NOMO-1 treated with DMSO at 0.1 percent for 48 hours (cell line): ENCODE measurements around the gene ARHGAP10.
"Not testable (repeated sequence)": the region's sequence is repeated elsewhere in the genome, so short reads cannot be mapped to it uniquely, and the experiment has no call there.

Source experiments
- DNase-seq: peaks from one replicate; lab custom pipeline; 2025; ENCODE audit not compliant: unreplicated experiment; lab: John Stamatoyannopoulos, UW

ARHGAP10 gene

DNA sequence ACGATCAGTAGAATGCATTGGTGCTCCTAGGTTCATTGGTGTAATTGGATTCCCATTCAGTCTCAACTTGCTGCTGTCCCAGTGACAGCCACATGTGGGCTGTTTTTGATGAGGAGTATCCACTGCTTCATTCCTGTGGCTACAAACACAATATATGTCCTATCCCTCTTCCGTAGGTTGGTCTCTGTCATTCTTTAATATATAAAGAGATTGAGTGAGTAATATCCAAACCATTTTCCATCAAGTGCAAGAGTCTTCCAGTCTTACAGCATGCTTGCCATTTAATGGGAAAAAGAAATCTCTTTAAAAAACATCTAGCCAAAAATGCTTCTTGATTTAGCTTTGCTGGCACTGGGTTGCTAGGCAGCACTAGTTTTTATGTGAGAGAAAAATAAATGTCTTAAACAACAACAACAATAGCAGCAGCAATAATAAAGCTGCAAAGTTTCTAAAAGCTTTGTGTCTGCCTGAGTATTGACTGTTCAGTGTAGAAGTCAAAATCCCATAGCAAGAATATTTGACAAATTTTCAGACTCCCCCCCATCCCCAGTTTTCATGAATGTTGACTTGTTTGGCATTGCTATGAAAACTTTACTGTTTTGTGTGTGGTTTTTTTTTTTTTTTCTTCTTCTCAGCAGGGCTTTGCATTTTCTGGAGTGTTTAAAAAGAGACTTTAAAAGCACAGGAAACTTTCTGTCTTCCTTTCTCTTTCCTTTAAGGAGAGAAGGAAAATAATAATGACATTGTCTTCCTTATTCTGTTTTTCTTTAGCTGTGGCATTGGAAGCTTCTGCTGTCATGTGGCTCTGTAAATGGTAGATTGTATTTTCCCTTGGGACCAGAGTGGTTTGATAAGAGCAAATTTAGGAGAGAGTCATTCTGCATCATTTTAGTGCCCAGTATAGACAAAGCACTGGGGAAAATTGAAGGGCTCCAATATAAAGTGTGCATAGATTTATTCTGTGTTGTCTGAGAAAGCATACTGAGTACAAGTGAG, 244.3 kb downstream of the ARHGAP10 start:
- no peak for DNase-seq

DNA sequence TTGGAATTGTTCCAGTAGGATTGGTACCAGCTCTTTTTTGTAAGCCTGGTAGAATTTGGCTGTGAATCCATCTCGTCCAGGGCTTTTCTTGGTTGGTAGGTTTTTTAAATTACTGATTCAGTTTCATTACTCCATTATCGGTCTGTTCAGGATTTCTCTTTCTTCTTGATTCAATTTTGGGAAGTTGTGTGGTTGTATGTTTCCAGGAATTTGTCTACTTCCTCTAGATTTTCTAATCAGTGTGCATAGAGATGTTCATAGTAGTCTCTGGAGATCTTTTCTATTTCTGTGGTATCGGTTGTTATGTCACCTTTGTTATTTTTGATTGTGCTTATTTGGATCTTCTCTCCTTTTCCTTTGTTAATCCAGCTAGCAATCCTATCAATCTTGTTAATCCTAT, 248.7 kb downstream of the ARHGAP10 start:
- DNase-seq: no peak

DNA sequence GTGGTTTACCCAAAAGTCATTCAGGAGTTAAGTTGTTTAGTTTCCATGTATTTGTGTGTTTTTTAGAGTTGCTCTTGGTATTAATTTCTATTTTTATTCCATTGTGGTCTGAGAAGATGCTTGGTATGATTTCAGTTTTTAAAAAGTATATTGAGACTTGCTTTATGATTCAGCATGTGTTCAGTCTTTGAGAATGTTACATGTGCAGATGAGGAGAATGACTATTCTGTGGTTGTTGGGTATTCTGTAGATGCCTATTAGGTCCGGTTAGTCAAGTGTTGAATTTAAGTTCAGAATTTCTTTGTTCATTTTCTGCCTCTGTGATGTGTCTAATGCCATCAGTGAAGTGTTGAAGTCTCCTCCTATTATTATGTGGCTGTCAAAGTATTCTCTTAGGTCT, 249.4 kb downstream of the ARHGAP10 start:
- DNase-seq: no peak

DNA sequence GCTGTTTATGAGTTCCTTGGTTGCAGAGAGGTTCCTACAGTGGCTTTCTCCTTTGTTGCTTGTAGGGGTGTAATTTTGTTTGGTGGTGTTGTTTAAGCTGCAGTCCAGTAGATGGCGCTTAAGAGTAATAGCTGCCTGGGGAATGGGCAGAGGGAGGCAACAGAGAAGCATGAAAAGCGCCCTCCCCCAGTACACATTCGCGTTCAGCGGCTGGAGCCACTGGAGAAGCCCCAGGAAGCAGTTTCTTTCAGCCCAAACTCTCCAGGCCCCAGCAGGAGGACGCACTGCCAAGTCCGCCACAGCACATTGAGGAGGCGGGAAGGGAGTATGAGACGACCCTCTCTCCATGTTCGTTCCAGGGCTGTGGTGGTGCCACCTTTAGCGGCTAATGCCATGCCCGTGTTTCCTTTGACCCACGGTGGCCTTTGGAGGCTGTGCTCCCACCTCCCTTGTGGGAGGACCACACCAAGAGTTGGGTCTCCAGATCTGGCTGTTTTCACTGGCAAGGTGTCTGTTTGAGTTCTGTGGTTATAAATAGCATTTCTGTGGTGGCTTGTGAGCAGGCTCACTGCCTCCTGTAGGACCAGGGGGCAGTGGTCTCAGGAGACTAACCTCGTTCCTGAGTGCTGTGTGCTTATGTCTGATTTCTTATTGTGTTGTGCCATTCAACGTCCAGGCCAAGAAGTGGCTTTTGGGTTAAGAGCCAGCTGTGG, 252.3 kb downstream of the ARHGAP10 start:
- peak; percentile 14 for DNase-seq

DNA sequence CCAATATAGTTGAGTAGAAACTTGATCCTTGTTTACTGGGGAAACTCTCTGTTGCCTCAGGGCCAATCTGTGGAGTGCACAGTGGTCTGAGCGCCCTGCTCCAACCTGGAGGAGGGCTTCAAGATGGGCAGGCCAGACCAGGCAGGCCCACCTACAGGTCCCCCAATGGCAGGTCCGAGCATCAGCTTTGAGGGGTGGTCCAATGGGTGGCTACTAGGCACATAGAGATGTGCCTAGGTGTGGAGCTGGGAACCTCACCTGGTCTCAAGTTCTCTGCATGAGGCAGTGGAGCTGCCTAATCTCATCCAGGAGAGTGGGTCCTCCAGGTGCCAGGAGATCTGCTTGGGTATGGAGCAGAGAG, 252.9 kb downstream of the ARHGAP10 start:
- no peak for DNase-seq

DNA sequence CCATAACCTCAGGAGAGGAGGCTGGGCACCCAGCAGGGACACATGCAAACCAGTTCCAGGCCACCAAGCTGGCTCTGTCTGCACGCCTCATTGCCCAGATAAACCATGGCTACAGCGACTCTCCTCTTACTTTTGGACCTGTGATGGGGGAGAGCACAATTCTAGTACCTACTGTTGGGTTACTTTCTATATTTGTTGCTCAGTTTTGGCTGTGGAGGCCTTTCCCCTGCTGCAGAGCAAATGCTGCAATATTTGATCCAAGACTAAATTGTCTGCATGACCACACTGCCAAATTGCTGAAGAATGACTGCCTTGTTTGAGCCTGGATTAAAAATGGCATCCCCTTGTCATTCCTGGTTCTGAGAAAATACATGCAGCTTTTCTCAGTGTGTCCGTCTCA, 253.5 kb downstream of the ARHGAP10 start:
- no peak for DNase-seq

DNA sequence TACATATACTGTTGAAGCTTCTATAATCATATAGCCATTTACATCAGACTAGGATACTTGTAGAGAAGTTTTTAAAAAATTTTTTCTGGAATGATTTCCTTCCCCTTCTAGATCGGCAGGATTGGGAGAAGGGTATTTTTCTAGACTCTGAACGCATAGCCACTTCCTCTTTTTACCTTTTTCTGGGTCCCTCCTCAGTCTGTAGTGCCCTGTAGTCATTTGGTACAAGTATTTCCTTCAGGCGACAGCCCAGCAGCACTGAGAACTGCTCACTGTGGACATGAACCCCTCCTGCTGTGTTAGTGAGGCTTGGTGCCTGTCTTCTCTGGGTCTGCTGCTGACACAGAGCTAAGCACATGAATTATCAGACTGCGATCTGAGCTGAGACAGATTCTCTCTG, 255.4 kb downstream of the ARHGAP10 start:
- no peak for DNase-seq

DNA sequence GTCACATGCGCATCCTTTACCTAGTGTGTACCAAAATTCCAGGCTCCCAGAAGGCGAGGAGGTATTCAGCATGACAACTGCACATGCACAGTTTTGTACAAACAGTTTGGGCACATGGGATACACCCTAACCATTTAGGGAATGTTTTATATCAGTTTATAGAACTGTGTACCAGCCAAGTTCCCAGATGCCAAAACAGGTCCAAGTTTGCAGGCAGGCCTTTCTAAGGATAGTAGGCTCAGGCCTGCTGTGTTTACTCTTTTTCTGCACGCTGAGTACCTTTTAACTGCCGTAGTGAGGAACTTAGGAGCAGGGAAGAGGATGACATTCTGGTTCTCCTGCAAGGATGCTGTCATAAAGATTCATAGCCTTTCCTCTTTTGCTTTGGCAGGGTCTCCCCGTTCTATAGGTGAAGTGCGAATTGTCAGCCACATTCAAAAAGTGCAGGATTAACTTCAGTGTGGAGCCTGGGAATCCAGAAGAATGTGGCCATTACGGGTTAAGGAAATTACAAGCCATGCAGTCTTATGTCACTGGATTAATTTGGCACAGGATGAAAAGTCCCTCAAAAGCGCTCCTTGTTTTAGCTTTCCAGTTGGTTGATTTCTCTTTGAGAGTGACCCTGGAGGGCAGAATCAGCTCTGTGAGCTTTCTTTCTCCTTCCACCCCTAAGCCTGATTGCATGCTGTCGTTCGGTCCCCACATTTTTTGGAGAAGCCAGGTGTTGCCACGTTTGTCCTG, 259.8 kb downstream of the ARHGAP10 start:
- no peak for DNase-seq

DNA sequence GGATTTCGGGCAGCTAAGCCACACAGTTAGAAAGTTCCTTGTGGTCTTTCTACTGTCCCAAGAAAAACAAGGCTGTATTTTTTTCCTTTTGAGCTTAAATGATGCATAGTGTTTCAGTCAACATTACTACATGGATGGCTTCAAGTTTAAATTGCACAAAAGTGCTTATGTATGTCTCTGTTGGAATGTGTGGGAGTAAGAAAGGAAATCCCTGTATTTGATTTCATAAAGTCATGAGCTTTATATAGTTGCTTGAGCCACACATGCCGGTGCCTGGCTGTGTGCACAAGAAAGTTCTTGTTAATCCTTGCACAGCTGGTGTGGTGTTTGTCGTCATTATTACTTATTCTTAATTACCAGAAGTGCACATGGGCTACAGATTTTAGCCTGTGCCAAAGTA, 262.2 kb downstream of the ARHGAP10 start:
- DNase-seq: no peak

DNA sequence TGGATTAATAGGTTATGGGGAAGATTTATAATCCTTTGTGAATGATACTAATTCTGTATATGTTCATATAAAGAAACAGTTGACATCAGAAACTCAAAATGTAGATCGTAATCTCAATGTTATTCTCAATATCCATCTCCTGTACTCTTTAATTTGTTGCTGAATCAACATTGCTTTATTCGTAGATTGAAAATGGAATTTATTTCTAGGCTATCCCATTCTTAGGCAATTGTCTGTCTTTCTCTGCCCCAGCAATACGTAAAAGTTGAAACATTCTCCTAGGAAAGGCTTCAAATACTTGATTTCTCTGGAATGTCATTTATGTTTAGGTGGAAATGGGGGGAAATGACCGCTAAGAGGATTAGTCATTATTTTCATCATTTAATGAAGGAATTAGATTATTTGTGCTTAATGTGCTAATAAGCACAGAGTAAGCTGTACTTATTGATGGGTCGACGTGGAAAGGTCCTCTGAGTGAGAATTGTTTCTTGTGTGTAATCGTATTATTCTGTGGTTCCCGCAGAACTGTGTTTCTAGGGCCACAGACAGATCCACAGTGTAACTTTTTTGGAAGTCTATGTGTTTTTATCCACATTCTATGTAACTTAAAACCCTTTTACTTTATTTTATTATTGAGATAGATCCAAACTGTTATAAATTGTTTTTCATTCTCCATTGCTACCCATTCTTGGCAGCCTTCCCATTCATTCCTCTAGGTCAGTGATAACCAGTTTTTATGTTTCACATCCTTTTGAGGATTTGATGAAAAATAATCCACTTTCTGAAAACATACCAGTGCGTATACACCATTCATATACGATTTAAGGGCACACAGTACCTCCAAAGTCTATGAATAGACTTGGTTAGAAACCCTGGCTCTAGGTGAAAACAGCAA, 262.9 kb downstream of the ARHGAP10 start:
- no peak for DNase-seq

DNA sequence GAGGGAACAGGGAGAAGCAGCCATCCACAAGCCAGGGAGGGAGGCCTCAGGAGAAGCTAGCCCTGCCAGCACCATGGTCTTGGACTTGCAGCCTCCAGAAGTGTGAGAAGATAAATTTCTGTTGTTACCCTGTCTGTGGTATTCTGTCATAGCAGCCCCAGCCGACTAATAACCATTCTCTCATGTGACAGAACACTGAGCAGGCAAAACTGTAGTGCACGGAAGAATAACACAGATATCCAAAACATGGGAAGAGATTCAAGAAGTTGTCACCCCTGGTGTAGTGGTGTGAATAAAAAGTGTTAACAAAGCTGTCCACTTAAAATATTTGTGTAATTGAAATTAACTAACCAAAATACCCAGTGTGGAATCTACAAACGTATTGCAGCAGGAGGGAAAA, 265.0 kb downstream of the ARHGAP10 start:
- DNase-seq: no peak

DNA sequence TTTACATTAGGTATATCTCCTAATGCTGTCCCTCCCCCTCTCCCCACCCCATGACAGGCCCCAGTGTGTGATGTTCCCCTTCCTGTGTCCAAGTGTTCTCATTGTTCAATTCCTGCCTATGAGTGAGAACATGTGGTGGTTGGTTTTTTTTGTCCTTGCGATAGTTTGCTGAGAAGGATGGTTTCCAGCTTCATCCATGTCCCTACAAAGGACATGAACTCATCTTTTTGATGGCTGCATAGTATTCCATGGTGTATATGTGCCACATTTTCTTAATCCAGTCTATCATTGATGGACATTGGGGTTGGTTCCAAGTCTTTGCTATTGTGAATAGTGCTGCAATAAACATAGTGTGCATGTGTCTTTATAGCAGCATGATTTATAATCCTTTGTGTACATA, 268.1 kb downstream of the ARHGAP10 start:
- not testable (repeated sequence) for DNase-seq

DNA sequence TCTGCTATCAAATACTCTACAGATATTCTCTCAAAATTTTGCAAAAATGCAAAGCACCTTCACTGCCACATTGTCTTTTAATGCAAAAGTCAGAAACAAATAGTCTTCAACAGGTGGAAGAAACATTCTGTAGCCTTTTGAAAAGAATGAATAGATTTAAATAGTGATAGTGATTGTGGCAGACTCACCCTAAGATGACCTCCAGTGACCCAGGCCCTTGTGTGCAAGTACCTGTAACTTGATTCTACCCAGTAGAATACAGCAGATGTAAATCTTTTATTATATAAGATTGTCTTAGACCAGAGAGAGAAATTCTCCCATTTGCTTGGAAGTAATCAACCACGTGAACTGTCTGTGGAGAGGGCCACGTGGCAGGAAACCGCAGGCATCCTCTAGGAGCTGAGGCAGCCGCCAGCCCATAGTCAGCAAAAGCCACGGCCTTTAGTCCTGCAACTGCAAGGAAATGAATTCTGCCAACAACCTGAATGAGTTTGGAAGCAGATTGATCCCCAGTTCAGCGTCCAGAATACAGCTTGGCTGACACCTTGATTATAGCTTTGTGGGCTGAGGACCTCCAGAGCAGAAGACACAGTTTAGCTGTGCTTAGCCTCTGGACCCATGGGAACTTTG, 272.5 kb downstream of the ARHGAP10 start:
- DNase-seq: no peak

DNA sequence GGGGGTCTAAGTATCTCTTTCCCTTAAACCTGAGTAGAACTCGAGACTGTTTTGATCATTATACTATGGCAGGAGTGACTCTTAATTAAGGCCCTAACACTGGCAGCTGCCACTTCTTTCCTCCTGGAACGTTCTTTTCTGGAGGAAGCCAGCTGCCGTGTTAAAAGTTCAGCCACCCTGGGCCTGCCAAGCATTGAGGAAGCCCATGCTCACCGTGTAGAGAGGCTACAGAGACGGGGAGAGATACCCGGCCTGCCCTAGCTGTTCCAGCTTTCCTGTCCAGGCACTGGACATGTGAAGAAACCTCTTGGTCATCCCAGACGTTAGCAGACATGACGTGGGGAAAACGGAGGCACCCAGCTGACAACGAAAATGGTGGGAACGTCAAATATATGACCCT, 274.1 kb downstream of the ARHGAP10 start:
- DNase-seq: no peak

DNA sequence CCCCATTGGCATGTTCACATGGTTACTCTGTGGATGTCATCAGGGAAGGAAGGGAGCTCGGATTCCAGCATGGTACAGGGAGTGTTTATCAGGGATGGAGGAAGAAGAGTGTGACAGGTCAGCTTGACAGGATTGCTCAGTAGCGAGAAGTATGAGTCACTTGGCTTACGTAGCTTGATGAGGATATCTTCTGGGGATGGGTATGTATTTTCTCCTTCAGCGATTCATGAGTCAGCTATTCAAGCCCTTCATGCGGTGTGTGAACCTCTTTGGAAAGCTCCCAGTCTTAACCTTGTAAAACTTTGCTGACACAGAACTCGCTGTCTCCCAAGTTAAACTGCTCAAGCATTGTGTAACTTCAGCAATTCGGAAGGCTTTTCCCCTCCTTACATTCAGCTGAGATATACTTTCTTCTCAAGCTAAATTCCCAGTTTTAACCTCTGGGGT, 275.4 kb downstream of the ARHGAP10 start:
- peak; percentile 45 for DNase-seq

DNA sequence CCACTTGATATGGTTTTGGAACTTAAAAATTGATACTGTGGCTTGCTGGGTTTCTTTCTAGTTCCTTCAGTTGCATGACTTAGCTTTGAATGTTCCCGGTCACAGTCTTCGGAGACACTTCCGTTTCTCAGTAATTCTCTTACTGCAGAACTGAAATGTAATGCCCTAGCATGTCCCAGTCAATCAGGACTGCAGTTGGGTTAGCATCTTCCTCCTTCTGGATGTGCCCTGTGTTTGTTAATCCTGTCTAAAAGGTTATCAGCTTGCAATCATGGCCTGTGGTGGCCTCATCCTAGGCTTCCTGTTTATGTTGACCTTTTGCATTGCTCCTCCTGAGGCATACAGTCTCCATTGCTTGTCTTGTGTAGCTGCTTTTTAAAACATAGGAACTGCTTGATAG, 275.9 kb downstream of the ARHGAP10 start:
- DNase-seq: peak; percentile 48

DNA sequence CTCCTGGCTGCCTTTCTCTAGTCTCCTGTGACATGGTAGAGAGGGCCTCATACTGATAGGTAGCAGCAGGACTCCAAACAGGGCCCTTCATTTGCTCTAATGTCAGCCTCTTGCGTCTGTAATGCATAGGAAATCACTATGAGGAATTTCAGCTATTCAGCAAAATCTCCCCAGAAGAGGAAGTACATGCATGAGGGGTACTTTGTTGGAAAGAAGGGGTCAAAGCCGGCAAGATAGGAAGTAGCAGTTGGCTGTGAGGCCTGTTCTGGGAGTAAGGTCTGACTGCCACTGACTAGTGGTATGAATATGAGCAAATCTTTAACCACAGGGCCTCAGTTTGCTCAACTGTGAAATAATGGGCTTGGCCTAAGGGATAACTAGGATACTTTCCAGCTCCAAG, 283.2 kb downstream of the ARHGAP10 start:
- peak; percentile 58 for DNase-seq

DNA sequence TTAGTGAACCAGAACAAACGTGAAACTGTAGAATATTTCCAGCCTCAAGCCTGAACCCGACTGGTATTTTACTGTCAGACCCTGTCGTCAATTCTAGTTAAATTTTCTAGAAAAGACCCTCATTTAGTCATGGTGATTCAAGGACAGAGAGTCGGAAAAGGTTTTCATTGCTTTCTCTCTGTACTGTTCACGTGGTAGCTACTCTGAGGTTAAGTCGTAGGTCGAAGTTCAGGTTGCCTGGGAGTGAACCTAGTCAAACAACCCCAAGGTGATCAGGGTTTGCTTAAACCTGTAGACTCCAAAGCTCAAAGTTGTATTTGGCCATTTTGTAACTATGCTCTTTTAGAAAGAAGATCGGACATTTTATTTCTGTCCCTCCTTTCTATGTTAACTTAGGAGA, 283.6 kb downstream of the ARHGAP10 start:
- no peak for DNase-seq

DNA sequence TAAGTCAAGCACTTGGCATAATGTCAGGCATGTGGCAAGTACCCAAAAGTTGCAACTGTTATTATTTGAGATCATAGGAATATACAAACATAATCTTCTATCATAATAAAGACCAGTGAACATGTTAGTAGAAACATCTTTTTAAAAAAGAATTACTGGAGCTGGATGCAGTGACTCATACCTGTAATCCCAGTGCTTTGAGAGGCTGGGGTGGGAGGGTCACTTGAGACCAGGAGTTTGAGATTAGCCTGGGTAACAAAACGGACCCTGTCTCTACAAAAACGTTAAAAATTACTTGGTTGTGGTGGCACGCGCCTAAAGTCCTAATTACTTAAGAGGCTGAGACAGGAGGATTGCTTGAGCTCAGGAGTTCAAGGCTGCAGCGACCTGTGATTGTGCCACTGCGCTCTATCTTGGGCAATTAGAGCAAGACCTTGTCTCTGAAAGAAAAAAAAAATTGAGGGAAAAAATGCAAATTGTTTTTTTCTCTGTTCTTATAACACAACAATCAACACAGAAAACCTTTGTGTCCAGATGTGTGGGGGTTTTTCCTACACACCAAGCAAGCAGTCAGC, 284.3 kb downstream of the ARHGAP10 start:
- no peak for DNase-seq

DNA sequence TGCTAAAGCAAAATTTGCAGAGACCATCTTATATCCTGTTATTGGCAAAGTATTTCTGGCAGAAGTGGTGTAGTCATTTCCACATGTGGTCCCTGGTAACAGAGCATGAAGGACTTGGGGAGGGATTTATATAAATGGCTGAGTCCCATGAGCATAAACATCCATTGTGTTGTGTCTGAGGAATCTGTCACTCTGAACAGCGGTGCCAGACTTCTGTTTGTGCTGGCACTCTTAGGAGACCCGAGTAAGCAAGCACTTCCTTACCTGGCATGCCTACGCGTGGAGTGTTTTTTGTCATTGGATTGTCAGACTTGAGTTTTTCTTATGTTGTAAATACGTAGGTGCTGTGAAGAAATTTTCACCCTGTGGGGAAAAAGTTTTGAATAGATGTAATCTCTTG, 285.9 kb downstream of the ARHGAP10 start:
- no peak for DNase-seq
